Fibroblast of mammary gland (primary cell): ENCODE measurements around the gene MTHFR.

Source experiments
- DNase-seq: peaks from one replicate; pipeline ENCODE4 v3.0.0-alpha.2; 2010; ENCODE audit warnings: low read depth
- H3K4me3 ChIP-seq: 2 replicates; pipeline ENCODE4 v1.5.1; 2011; ENCODE audit warnings: low read depth, mild to moderate bottlenecking, low read length, moderate library complexity; ENCODE audit not compliant: control insufficient read depth
- CTCF ChIP-seq: conservative IDR thresholded peaks from 2 replicates; pipeline ENCODE4 v1.5.1; 2011; ENCODE audit warnings: low read depth, low read length, inconsistent platforms; ENCODE audit not compliant: control insufficient read depth, insufficient read depth

The MTHFR gene

GRCh38 chr1:11802973-11803885, 2.5 kb downstream of the MTHFR start:
- TF ChIP-seq CTCF: no peak
- peak; percentile 98 for DNase-seq
- peak overlapping the region; percentile 72 for H3K4me3 ChIP-seq

GRCh38 chr1:11802616-11802972, 3.2 kb downstream of the MTHFR start:
- H3K4me3 ChIP-seq: peak overlapping the region; percentile 72
- no peak for DNase-seq
- no peak for TF ChIP-seq CTCF

GRCh38 chr1:11800756-11801433, 4.9 kb downstream of the MTHFR start:
- no peak for DNase-seq
- no peak overlapping the region for H3K4me3 ChIP-seq
- no peak for TF ChIP-seq CTCF

GRCh38 chr1:11800391-11800755, 5.4 kb downstream of the MTHFR start:
- DNase-seq: no peak
- TF ChIP-seq CTCF: no peak
- H3K4me3 ChIP-seq: no peak overlapping the region

- TF ChIP-seq CTCF: no peak
Measured at GRCh38 chr1:11799896-11800295, 5.9 kb downstream of the MTHFR start.

GRCh38 chr1:11799099-11799498, 6.7 kb downstream of the MTHFR start:
- no peak for TF ChIP-seq CTCF
- DNase-seq: no peak
- no peak overlapping the region for H3K4me3 ChIP-seq

More at GRCh38 chr1:11799896-11800295, 5.9 kb downstream of the MTHFR start:
- no peak overlapping the region for H3K4me3 ChIP-seq
- no peak for DNase-seq
